WTC11 (cell line): ENCODE measurements around the gene ACHE. TPM values are rescaled to one million over a fixed set of nuclear protein-coding genes. Genes with fewer than 3 reads are reported as not detected.

Source experiments
- microRNA-seq: library from miRNA; unstranded; fragments of <30 nt; microRNA quantifications from one replicate; pipeline ENCODE4 v1.2.0, GENCODE V29; 2022; ENCODE audit warnings: borderline number of aligned reads
- total RNA-seq: library from RNA; stranded (reverse); gene quantifications from 3 replicates; pipeline ENCODE4 v1.2.3, GENCODE V29; 2021

ACHE gene
- total RNA-seq, 1 experiment from 2014 or later: 7.7 TPM

Small RNA genes lying within 50 kb of the gene (microRNA-seq; reads per million reads assigned to microRNA genes)
- gene MIR6875: 1.7 reads per million

Other genes starting within 250 kb of the ACHE start
- gene ACTL6B, start 239.4 kb downstream of the ACHE start, total RNA-seq: 0.96 to 1.3 TPM (median 0.99 TPM) in 3 replicates
- 182 to 194 TPM (median 184 TPM) in 3 replicates for gene GNB2, start 222.1 kb downstream of the ACHE start, total RNA-seq
- 116 to 130 TPM (median 123 TPM) in 3 replicates for gene GIGYF1, start 201.6 kb downstream of the ACHE start, total RNA-seq
- gene POP7, start 189.8 kb downstream of the ACHE start, total RNA-seq: 71.9 to 79.2 TPM (median 78.1 TPM) in 3 replicates
- 0.63 to 0.76 TPM (median 0.66 TPM) in 3 replicates for gene EPO, start 175.4 kb downstream of the ACHE start, total RNA-seq
- 0.02 to 0.07 TPM (median 0.02 TPM) in 3 replicates for gene ZAN, start 162.3 kb downstream of the ACHE start, total RNA-seq
- gene EPHB4, start 68.4 kb downstream of the ACHE start, total RNA-seq: 99.7 to 120 TPM (median 104 TPM) in 3 replicates
- 32.6 to 39.3 TPM (median 34.1 TPM) in 3 replicates for gene SLC12A9, start 43.2 kb downstream of the ACHE start, total RNA-seq
- 128 to 140 TPM (median 130 TPM) in 3 replicates for gene TRIP6, start 28.5 kb downstream of the ACHE start, total RNA-seq
- 209 to 238 TPM (median 233 TPM) in 3 replicates for gene SRRT, start 20.8 kb downstream of the ACHE start, total RNA-seq
- 3.9 to 4.8 TPM (median 4.6 TPM) in 3 replicates for gene UFSP1, start 6.2 kb downstream of the ACHE start, total RNA-seq
- 50.6 to 74.8 TPM (median 67.2 TPM) in 3 replicates for gene MUC3A, start 53.6 kb upstream of the ACHE start, total RNA-seq
- gene MUC12, start 73.7 kb upstream of the ACHE start, total RNA-seq: 5.7 to 6.5 TPM (median 5.8 TPM) in 3 replicates
- not detected in 3 replicates for gene MUC17, start 124.2 kb upstream of the ACHE start, total RNA-seq
- 23.1 to 24.2 TPM (median 23.4 TPM) in 3 replicates for gene TRIM56, start 189.6 kb upstream of the ACHE start, total RNA-seq
- 1.1 to 2.6 TPM (median 2.2 TPM) in 3 replicates for gene SERPINE1, start 231.2 kb upstream of the ACHE start, total RNA-seq